Stimulated activated CD8-positive, alpha-beta memory T cell treated with anti-CD3 and anti-CD28 coated beads, Interleukin-2, amount 100 ng/mL, for 48 hours (primary cell): ENCODE results near the gene PTPRK.

Experiments used
- DNase-seq, 2 donors: peaks; one replicate each; pipeline ENCODE4 v3.0.0-alpha.2; 2020; ENCODE audit warnings: low read depth in 2 of 2

PTPRK gene

DNA sequence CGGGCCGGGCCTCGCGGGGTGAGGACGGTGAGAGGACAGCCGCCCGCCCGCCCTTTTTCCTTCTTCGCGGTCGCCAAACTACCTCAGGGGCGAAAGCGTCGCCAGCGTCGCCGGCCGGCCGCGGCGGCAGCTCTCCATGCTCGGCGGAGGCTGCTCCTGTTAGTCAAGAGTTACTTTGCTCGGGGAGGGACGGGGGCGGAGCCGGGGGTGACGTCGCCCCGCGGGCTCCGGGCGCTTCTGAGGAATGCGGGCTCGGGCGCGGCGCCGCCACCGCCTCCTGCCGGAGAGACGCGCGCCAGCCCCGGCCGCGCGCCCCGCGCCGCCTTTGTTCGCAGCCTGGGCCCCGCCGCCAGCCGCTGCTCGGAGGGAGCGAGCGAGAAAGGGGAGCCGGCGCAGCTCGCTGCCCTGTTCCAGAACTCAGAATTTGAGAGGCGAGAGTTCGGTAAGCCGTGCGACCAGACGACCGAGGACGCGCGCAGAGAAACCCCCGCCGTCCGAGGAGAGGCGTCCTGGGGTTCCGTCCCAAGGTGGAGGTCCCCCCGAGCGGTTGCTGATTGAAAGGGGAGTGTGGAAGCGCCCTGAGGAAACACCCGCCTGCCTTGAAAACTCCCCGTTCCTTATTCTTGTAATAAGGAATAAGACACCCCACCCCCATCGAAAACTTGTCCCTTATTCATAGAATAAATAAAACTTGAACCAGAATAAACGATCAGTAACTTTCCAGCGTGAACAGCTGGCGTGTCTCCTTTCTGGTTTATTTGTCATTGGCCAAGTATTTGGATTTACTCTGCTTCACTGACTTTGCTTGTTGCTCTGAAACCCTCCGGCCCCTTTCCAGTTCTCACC, at the start of gene PTPRK:
Gene PTPRK, minus strand, starts transcription at position 164 of the 846 bp plus-strand sequence. CDS start 241 bp downstream, outside the sequence.
- DNase-seq: peak; percentile 85 to 86

DNA sequence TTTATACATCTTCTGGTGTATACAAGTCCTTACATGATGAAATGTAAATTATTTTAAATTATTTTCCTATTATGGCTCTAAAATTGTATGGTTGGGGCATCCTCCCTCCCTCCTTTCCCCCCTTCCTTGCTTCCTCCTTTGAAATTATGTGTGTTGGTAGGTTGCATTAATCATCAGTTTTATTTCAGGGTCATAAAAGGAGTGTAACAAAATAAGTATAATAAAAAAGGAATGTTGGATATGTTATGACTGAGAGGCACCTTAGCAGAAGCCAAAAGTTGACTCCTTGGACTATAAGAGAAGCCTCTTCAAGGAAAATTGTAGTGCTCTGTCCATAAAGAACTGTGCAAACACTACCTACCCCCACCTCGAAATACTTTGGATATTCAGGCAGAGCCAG, 46.6 kb upstream of the PTPRK start:
- DNase-seq: no peak

DNA sequence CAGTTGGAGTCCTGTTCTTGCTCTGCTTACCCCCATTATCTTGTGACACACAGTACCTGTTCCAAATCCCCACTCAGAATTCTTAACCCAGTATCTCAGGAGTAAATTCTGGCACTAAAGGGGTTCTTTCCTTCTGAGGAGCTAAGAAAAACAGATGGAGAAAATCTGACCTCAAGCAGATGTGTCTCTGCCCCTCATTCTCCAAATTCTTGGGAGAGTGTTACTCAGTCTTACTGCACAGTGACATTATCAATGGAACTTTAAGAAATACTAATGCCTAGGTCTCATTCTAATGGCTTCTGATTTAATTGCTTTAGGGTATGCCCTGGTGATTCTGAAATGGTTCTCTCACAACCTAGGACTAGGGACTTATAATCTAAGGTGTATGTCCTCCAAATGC, 40.6 kb upstream of the PTPRK start:
- no peak for DNase-seq

DNA sequence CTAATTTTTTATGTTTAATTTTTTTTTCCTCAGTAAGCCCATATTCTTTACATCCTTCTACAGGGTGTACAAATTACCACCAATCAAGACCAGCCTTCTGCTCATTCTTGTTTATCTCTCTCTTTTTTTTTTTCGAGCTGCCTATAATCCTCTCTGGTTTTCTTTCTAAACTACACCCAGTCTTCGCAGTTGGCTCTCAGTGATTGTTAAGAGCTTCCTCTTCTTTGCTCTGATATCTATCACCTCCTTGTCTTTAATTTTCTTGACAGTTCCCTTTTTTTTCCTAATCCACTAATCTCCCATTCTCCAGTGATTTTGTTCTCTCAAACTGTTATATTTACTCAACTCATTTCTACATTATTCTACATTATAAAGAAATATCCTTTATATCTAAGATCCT, 38.5 kb upstream of the PTPRK start:
- DNase-seq: no peak

DNA sequence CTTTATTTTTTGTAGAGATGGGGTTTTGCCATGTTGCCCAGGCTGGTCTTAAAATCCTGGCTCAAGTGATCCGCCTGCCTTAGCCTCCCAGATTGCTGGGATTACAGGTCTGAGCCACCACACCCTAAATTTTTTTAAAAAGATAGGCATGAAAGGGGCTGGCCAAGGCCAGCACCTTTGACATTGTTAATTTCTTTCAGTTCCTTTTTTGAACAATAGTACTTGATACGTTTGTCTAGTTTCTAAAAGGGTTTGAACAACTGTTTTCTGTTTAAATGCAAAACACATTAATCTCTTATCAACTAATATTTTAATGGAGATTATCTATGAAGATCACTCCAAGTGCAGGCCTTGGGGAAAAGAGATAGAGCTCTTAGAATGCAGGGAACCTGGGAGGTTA, 37.6 kb upstream of the PTPRK start:
- no peak for DNase-seq

DNA sequence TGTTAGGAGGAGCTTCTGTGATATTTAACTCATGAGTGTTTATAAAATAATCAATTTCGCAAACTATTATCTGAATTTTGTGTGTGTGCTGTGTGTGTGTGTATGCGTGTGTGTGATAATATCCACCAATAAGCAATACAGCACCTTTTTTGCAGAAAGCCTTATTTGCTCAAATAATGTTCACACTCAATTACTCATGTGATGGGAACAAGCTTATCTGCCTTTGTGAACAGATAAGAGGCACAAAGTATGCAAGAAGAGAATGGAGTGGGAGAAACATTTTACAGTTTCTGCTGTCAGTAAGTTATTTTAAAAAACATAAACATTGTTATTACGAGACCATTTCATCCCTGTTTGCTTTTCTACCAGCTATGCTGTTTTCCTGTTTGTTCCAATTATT, 36.7 kb upstream of the PTPRK start:
- DNase-seq: no peak

DNA sequence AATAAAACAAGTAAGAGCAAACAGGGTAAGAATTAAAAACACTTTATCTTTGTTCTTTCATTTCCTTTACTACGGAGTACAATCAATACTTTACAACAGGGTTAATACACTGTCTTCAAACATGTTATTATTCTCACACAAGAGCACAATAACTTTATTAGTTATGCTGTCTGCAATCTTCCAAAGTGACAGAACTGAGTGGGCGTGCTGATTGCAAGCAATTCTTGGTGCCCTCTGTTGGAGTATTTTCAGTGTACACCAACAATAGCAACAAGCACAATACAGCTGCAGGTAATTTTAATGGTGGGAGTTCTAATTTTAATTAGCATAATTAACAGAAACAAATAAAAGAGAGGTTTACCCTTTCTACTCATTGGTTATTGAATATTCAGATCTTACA, 33.9 kb upstream of the PTPRK start:
- no peak for DNase-seq

DNA sequence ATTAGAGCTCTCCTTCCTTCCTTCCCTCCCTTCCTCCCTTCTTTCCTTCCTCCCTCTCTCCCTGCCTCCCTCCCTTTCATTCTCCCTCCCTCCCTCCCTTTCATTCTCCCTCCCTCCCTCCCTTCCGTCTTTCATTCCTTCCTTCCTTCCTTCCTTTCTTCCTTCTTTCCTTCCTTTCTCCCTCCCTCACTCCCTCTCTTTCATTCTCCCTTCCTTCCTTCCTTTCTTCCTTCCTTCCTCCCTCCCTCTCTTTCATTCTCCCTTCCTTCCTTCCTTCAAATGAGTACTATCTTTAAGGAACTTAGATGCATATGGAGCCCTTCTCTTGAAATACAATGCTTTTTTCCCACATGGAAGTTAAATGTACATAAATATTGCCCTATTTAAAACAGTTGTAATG, 20.9 kb upstream of the PTPRK start:
- no peak for DNase-seq

DNA sequence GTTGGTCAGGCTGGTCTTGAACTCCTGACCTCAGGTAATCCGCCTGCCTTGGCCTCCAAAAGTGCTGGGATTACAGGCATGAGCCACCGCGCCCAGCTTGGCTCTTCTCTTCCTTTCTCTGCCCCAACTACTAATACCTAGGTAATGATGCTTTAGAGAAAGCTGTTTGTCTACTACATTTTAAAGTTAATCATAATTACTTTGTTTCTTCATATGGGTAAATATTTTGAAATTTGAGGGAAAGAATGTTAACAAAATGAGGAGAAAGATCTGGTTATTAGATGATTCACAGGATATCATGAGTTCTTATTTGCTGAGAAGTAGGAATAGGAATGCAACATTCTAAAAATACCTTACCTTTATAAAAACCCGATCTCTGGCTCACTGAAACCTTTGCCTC, 18.4 kb upstream of the PTPRK start:
- DNase-seq: no peak

DNA sequence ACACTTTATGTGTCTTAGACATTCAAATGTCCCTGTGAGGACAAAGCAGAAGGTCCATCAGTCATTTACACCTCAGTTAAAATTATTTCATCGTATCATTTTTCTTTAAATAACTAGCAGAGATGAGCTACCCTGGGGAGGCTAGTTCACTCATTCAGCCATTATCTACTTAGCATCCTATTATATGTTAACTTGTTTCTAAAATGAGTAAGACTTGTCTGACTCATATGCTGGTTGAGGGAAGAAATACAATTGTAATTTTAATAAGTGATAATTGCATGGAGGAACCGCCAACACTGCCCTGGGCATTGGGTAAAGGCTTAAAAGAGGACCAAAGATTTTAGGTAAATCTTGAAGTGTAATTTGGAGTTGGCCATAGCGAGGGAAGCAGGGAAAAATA, 12.4 kb upstream of the PTPRK start:
- DNase-seq: no peak

DNA sequence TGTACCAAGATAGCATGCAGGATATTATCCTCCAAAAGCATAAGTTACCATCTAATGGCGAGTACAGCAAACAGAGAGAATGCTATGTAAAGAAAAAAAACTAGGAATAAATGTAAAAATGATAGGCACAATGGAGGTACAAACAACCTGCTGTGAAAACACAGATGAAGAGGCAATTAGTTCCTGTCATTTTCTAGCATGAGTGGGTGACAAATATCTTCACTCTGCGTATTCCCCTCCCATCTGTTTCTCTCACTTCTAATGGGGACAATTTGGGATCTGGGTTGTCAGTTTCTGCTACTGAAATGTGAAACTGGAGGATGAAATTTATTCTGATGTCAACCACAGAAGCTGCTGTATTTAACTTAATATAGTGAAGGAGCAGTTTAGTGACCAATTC, 11.7 kb upstream of the PTPRK start:
- no peak for DNase-seq

DNA sequence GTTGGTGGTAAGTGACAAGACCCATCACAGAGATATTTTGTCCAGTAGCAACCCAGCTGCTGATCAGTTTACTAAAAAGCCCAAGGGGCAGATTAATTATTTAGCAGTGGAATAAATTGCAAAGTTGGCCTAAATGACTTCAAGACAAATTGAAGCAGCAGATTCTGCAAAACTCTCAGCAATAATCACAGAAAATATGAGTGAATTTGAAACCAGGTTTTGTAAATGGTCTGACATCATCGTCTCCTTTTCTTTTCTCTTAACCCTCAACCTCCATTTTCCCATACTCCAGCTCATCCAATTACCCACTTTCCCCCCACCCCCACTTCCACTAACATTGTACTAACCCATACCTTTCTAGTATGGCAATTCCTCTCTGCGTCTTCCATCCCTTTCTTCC, 11.3 kb upstream of the PTPRK start:
- DNase-seq: no peak

DNA sequence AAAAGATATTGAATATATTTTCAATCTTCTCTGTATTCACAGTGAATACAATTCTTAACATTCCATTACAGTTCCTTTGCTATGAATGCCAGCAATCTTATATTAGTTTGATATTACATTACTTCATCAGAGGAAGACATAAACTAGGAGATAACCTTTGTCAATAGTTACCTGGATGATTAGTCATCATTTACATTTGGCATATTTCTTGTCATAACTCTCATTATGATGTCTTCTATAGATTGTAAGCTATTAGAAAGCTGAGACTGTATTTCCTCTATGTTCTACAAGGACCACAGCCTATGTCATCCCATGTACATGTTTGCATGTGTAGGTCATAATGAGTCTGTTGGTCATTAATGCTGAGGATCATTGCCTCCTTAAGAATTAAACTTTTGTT, 7.8 kb upstream of the PTPRK start:
- DNase-seq: no peak

DNA sequence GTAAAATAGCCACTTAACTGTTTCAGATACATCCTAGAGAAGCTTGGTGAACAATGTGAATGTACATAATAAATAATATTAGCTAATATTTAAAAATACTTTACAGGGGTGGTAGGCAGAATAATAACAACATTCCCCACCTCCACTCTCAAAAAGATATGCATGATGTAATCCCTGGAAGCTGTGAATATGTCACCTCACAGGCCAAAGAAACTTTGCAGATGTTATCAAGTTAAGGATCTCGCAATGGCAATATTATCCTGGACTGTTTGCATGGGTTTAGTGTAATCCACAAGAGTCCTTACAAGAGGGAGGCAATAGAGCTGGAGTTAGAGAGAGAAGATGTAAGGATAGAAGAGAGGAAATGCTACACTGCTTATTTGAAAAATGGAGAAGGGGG, 7.0 kb upstream of the PTPRK start:
- DNase-seq: no peak

DNA sequence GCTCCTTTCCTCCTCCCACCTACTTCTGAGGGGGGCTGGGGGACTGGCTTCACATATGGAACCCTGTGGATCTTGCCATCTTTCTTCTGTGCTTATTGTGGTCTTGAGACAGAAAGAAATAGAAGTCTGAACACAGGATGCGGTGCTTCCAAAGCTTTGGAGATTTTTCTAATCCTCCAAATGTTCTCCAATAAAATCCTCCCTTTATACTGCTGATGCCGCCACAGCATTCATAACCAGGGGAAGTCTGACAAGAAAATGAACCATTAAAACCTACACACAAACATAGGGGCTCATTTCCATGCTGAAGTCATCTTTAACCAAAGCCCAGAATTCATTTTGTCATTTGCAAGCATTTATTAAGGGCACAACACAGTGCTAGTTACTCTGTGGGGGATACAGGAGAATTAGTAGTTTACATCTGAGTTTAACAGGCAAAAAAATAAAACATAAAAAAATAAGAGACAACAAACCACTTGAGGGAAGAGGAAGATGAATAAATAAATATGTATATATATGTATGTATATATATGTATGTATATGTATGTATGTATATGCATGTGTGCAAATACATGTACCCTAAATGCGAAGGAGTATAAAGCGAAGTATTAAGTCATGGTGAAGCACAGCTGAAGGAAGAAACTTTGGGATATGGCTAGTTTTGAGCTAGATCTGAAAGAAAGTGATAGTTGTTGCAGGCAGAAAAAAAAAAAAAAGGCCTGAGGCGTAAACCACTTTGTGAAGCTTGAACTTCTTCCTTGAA, 5.9 kb upstream of the PTPRK start:
- no peak for DNase-seq

DNA sequence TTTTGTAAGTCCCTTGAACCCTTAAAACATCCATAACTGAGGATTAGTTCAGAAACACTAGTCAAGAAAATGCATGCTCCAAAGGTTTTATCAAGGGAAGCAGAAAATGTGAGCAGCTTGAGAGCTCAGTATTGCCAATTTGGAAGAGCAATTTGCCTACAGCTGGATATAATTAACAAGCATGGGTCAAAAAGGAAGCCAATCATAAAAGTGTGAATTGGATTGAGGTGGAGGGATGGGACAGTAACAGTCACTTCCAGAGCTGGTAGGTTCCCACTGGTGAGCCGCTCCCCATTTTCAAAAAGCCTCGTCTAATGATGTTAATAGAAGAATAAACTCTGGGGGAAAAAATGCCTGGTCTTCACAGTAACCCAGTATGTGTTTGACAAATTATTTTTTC, 5.0 kb upstream of the PTPRK start:
- no peak for DNase-seq

DNA sequence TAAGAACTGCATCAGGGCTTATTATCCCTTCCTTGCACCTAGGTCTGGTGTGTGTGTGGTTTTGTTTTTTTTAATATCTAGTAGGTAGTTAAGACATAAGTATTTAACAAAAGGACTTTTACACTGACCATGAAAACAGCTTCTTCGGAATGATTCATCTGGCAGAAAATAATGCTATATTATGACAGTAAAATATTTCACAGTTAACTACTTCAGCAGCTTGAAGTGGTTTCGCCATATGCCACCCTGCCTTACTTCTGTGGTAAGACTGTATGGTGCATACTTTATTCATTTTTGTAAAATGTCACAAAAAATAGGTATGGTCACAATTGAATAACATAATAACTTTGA, 858 bp upstream of the PTPRK start:
- no peak for DNase-seq

DNA sequence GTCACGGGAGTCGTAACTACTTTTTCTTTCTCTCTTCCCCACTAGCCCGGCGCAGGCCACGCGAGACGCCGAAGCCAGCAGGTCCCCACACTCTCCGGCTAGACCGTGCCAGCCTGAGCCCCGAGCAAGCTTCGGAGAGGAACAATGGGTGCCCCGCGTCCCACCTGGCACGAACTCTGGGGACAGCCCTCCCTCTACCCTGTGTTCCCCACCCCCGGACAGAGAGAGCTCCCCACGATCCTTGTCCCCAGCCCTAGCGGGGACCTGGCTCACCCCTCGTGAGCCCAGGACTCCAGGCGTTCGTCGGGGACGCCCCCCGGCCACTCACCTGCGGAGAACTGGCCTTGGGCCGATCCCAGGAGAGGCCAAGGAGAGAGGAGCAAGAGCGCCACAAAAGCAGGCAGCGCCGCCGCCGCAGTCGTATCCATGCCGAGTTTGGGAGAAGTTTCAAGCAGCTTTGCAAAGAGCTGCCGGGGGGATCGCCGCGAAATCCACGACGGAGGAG, 416 bp downstream of the PTPRK start:
- peak; percentile 13 to 17 for DNase-seq

DNA sequence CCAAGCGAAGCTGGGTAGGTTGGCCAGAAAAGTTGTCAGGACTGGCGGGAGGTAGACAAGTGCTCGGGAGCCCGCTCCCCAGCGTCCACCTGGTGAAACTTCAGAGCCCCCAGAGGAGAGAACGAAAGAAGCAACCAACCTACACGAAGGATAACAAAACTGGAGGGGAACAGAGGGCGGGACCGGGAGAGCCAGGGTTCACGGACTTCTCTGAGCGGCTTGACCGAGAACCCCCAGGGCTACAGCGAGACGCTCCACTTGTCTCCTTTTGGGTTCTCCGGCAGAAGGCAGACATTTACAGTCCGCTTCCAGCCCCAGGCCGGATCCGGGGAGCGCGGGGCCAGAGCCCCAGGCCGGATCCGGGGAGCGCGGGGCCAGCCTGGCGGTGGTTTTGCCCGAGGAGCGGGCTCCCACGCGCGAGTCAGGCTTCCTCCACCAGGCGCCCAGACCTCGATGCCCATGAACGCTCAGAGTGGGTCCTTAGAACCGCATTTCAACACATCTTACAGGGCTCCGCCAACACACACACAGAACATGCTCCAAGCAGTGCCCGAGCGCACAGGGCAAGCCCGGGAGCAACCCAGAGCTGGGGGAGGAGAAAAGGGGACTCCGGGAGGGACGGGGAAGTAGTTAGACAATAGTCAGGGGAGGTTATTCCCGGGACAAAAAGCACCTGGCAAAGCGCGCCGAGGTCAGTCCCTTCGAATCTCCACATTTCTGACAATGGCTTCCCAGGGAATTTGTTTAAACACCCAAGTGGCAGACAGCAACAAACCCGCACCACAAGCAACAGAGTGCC, 1.1 kb downstream of the PTPRK start:
- DNase-seq: peak; percentile 1 to 10

DNA sequence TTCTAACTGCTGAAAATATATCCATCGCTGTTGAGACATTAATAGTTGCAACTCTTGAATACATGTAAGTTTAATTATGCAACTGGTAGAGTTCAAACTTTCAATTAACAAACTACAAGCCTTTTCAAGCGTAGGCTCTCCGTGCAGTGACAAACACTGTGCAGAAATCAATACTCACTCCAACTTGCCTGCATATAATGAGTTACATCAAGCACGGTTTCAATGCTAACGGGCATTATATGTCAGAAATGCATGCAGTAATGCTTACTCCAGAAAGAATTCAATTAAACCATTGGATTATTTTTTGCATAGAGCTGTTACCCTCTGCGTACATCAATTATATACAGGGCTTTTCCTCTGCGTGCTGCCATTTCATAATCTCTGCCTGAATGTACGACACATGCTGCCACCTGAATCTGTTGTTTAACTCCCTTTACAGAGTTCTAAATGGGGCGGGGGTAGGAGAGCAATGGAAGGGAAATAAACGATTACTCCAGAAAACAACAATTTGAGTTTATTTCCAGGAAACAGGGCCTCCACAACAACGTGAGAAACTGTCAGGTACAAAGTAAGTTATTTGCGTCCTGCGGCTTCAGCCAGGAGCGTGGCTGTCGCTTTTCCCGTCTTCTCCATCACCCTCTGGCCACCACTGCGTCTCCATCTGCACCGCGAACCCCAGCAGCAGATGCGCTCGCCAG, 1.8 kb downstream of the PTPRK start:
- DNase-seq: no peak

DNA sequence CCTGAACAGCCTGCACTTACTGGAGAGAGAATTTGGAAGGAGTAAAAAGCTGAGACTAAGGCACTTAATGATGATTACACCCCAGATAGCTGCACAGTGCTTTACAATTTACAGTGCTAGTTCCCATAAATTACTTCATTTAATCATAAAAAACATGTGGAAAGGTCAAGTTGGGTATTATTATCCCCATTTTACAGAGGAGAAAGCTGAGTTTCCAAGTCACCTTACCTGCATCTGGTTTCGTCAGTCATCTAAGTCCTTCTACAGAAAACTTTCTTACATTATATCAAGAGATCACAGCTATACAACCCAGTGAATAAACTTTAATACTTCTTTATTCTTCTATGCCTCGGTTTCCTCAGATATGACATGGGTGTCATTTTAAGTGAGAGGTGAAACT, 3.3 kb downstream of the PTPRK start:
- no peak for DNase-seq

DNA sequence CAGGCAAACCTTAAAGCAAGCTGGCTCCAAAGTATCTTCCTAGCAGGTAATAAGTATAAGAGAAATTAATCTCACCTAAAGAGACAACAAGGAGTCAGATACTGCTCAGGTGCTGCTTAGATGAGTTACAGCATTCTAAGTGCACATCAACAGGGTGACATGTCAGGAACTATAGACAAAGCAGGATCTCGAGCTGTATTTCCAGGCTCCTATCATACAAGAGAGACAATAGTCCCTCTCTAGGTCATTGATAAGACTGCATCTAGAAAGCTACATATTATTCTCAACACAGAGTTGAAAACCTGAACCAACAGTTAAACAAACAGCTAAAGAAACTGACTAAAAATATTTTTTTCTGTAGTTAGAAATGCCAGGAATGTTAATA, 3.9 kb downstream of the PTPRK start:
- DNase-seq: no peak
